Measurements from ENCODE around the gene NSUN6.

DNA sequence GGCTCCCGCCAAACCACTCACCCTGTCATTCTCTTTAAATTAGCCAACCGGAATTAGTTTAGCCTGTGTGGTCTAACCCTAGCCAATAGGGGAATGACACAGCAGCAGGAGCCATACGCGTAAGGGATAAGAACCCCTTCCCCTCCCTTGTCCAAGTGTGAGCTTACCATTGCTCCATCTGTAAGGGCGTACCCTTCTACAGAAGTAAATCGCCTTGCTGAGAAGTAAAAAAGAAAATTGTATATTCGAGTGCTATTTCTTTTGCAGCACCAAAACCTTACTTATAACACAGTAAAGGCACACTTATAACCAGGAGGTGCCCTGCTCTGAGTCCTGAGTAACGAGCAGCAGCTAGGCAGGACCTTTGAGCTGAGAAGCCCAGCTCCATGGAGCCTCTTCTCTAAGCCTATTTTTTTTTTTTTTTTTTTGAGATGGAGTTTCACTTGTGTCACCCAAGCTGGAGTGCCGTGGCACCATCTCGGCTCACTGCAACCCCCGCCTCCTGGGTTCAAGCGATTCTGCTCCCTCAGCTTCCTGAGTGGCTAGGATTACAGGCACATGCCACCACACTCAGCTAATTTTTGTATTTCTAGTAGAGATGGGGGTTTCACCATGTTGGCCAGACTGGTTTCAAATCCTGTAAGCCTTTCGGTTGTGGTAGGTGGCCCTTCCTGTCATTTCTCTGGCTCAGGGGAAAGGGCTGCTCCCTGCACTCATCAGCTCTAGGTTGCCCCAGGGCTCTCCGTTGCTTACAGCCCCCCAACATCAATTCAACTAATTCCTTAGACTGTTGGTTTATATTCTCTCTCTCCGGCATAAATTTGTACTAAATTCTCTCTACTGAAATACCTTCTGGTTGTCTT lies 73.3 kb downstream of the NSUN6 start:
- TF ChIP-seq, protein P1, sequence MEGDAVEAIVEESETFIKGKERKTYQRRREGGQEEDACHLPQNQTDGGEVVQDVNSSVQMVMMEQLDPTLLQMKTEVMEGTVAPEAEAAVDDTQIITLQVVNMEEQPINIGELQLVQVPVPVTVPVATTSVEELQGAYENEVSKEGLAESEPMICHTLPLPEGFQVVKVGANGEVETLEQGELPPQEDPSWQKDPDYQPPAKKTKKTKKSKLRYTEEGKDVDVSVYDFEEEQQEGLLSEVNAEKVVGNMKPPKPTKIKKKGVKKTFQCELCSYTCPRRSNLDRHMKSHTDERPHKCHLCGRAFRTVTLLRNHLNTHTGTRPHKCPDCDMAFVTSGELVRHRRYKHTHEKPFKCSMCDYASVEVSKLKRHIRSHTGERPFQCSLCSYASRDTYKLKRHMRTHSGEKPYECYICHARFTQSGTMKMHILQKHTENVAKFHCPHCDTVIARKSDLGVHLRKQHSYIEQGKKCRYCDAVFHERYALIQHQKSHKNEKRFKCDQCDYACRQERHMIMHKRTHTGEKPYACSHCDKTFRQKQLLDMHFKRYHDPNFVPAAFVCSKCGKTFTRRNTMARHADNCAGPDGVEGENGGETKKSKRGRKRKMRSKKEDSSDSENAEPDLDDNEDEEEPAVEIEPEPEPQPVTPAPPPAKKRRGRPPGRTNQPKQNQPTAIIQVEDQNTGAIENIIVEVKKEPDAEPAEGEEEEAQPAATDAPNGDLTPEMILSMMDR (IDR thresholded peaks at IDR 0.05), result no peak
- TF ChIP-seq ETV6 (CRISPR knock-in tag; IDR thresholded peaks at IDR 0.05) (no peak), MYBL2 (CRISPR knock-in tag; IDR thresholded peaks at IDR 0.05) (no peak), GRHL2 (CRISPR knock-in tag; IDR thresholded peaks at IDR 0.05; ENCODE audit: insufficient replicate concordance, severe bottlenecking) (no peak), SP1 (CRISPR knock-in tag; conservative IDR thresholded peaks at IDR 0.05) (no peak), MXD4 (CRISPR knock-in tag; IDR thresholded peaks at IDR 0.05; ENCODE audit: borderline replicate concordance) (no peak), JUN (CRISPR knock-in tag; IDR thresholded peaks at IDR 0.05) (no peak)
- TF ChIP-seq, protein P2, sequence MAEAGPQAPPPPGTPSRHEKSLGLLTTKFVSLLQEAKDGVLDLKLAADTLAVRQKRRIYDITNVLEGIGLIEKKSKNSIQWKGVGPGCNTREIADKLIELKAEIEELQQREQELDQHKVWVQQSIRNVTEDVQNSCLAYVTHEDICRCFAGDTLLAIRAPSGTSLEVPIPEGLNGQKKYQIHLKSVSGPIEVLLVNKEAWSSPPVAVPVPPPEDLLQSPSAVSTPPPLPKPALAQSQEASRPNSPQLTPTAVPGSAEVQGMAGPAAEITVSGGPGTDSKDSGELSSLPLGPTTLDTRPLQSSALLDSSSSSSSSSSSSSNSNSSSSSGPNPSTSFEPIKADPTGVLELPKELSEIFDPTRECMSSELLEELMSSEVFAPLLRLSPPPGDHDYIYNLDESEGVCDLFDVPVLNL (CRISPR knock-in tag; IDR thresholded peaks at IDR 0.05; ENCODE audit: borderline replicate concordance, low read depth), result no peak
- TF ChIP-seq, protein P3, sequence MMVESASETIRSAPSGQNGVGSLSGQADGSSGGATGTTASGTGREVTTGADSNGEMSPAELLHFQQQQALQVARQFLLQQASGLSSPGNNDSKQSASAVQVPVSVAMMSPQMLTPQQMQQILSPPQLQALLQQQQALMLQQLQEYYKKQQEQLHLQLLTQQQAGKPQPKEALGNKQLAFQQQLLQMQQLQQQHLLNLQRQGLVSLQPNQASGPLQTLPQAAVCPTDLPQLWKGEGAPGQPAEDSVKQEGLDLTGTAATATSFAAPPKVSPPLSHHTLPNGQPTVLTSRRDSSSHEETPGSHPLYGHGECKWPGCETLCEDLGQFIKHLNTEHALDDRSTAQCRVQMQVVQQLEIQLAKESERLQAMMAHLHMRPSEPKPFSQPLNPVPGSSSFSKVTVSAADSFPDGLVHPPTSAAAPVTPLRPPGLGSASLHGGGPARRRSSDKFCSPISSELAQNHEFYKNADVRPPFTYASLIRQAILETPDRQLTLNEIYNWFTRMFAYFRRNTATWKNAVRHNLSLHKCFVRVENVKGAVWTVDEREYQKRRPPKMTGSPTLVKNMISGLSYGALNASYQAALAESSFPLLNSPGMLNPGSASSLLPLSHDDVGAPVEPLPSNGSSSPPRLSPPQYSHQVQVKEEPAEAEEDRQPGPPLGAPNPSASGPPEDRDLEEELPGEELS (CRISPR knock-in tag; IDR thresholded peaks at IDR 0.05), result no peak
- TF ChIP-seq, protein P4, sequence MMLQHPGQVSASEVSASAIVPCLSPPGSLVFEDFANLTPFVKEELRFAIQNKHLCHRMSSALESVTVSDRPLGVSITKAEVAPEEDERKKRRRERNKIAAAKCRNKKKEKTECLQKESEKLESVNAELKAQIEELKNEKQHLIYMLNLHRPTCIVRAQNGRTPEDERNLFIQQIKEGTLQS (CRISPR knock-in tag; conservative IDR thresholded peaks at IDR 0.05), result no peak
- TF ChIP-seq, protein P5, sequence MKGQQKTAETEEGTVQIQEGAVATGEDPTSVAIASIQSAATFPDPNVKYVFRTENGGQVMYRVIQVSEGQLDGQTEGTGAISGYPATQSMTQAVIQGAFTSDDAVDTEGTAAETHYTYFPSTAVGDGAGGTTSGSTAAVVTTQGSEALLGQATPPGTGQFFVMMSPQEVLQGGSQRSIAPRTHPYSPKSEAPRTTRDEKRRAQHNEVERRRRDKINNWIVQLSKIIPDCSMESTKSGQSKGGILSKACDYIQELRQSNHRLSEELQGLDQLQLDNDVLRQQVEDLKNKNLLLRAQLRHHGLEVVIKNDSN (CRISPR knock-in tag; IDR thresholded peaks at IDR 0.05), result no peak

Measured in WTC11 (cell line).